PC-9 (cell line): ENCODE results near the gene TMEM125.
A peak's percentile ranks its signal among the peaks of the same experiment; 100 is the strongest.

Source experiments
- CTCF ChIP-seq: fragments of 200-600 bp; sonication (generic); conservative IDR thresholded peaks from 2 replicates; pipeline ENCODE4 v1.6.1; 2017; ENCODE audit warnings: mixed run types, antibody characterized with exemption, mild to moderate bottlenecking, moderate library complexity
- EZH2 ChIP-seq: fragments of 200-600 bp; sonication (generic); IDR thresholded peaks from 2 replicates; pipeline ENCODE4 v1.8.0; 2017; ENCODE audit warnings: antibody characterized with exemption, low read depth

GRCh38 chr1:43227143-43227764 is 42.5 kb upstream of the TMEM125 start:
- TF ChIP-seq CTCF (peak; percentile 97), EZH2 (no peak)
